NK-92 treated with Interleukin-12 subunit alpha and Interleukin-12 subunit beta, amount 100 ng/mL, for 24 hours (cell line): ENCODE data around the gene HOXA7.

Source experiments
- DNase-seq: peaks from one replicate; lab custom pipeline; 2025; lab: John Stamatoyannopoulos, UW

The HOXA7 gene

DNA sequence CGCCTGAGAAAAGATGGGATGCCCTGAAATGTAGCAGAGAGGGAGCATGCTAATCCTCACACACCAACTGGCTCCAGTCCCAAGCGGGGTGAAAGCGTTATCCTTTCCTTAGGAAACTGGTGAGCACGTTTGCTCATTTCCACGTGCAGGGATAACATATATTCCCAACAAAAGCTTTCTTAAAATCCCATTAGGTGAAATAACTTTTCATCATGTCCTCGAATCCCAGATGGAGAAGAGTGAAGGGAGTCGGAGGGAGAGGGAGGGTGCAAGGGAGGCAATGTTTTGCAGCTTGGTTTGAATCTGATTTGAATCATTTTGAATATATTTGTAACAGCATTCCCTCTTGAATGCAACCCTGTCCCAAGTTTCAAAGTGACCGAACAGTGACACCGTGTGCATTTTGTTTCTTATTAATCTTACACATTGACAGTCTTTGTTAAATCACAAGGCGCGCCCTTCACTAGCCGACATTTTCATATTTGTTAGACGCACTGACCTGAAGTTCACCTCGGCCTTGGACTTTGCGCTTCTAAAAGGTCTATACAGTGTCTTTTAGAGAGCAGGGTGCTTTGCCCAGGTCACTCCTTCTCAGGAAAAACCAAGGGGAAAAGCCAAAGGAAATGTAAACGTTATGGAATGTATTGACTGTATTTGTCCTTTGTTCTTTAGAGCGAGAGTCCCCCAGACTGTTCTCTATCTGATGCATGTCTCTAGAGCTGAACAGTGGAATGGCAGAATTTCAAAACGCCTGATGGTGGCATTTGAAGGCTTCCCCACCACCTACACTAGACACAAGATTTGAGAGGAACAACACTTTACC is 22.9 kb downstream of the HOXA7 start:
- no peak for DNase-seq

DNA sequence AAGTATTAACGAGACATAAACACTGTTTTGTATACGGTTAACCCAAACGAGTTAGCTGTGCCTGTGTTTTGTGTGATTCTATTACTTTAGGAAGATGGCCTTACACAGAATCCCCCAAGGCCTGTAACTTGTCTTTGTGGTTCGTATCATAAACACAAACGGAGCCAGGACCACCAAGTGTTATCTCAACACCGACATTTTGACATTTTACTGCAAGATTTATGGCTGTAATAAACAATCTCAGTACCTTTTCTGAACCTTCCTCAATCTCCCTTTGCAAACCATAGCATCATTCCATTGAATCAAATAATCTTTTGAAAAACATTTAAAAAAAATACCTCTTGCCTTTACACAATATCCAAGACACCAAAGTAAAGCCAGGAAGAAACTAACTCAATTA is 23.5 kb downstream of the HOXA7 start:
- no peak for DNase-seq

DNA sequence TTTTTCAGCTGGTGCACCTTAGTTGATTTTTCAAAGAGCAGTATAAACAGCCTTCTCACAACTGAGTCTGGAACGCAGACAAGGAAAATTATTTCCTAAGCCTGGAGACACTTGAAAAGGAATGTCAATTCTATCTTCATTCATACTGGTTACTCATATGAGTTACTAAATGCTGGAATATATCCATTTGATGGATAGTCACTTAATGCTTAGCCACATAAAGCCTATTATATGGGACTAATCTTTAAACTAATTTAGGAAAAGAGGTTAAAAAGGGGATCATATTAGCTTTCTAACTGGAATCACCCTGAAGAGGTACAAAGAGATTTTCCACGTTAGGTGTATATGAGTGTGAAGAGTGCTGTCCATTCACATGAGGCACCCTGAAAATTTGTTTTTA is 24.3 kb downstream of the HOXA7 start:
- DNase-seq, result no peak

DNA sequence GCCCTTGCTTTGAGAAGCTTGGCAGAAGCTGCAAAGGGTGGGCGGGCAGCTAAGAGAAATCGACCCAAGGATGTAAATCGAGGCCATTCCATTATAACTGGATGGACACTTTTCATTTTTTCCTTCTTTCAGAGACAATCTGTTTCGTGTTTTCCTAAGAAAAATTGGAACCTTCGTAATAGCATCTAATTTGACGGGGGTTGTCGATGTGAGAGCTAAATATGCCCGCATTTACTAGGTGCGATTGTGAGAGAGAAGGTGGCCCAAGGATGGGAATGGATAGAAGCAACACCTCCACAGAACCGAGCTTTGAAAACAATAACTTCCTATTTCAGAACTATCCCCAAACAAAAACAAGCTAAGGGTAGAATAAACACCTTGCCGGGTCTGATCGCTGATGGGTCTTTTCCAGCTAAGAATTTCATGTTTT is 25.1 kb downstream of the HOXA7 start:
- no peak for DNase-seq

DNA sequence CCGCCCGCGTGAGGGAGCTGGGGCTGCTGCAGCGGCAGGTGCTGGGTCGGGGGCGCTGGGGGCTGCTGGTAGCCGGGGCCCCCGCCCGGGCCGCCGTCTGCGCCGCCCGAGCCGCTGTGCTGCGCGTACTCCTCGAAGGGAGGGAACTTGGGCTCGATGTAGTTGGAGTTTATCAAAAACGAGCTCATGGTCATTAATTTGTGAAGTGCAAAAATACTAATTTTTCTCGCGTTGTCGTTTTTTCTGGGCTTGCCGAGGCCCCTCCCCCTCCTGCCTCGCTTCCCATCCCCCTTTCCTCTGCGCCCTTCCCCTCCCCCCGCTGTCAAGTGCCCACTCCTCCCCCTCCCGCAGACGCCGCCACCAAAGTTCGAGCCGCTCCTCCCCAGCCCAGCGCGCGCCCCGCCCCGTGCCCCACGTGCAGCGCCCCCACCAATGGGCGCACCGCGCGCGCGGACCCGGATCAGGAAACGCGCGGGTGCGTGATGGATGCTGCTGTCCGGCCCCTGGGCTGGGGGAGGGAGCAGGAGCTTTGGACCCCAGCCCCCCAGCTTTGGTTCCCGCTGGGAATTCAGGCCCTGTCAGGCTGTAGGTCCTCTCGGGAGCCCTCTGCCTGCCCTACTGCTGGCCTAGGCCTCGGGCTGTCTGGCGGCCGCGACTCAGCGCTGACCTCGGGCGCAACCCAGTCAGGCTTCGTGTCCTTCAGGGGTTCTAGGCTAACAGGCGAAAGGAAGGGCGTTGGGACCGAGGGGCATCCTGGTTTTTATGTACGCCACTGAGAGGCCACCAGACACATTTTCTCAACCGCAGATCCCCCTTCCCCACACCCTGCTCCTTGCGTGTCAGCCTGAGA is 25.7 kb downstream of the HOXA7 start, which contains the start of gene HOXA4:
Gene HOXA4 (minus strand): TSS at position 218 of the 850 bp plus-strand sequence. CDS start 24 bp downstream, at position 194.
- DNase-seq, result peak; percentile 78

DNA sequence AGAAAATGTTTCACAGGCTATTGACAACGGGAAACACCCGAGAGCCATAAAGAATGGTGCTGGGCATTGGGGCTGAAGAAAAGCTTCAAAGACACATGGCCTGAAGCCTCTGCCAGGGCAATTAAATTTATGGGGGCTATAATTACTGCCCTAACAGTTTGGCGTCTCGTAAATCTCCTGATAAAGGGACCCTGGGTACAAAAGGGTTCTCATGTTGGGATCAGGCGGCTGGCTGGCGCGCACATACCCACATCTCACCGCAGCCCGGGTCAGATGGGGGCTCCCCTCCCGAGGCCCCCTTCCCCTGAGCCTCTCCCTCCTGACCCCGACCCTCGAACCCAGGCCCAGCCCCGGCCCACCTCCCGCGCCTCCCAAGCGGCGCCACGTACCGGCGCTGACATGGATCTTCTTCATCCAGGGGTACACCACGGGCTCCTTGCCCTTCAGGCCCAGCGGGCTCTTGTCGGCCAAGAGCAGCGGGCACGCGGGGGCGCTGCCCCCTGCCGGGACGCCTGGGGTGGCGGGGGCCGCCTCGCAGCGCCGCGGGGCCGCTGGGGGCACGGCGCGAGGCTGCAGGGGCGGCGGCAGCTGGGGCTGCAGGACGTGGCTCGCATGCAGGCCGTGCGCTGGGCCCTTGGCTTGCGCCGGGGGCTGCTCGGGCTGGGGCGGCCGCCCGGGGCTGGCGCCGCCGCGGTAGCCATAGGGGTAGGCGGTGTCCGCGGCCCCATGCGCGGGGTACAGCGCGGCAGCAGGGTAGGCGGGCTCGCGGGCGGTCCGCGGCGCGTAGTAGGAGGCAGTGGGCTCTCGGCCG is 26.5 kb downstream of the HOXA7 start:
- no peak for DNase-seq

DNA sequence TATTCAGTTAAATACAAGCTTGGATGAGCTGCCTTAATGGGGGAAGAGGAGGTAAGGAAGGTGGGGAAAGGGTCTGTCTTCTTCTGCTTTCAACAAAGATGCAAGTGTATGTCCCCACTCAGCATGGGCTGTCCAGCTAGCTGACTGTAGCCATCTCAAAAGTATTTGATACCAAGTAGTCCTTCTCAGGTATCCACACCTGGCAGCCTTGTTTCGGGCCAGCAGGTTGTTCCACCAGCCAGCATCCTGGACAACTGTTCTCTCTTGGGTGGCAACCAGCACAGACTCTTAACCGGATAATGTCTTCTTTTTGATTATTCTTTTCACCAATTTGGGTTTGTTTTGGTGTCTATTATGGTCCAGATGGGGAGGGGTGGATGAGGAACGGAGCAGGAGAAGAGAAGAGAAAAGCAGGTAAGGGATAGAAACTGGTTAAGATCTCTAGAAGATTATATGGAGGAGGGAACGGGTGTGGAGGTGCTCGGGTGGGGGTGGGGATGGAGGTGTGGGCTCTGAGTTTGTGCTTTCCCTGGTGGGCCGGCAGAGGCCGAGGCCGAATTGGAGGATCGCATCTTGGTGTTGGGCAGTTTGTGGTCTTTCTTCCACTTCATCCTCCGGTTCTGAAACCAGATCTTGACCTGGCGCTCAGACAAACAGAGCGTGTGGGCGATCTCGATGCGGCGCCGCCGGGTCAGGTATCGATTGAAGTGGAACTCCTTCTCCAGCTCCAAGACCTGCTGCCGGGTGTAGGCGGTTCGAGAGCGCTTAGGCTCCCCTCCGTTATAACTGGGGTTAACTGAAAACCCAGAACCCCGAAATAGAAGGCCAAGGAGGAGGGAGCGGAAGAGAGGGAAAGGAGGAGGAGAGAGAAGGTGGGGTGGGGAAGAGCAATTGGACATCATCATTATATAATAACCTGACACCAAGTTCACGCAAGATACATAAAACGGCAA is 27.4 kb downstream of the HOXA7 start:
- no peak for DNase-seq

DNA sequence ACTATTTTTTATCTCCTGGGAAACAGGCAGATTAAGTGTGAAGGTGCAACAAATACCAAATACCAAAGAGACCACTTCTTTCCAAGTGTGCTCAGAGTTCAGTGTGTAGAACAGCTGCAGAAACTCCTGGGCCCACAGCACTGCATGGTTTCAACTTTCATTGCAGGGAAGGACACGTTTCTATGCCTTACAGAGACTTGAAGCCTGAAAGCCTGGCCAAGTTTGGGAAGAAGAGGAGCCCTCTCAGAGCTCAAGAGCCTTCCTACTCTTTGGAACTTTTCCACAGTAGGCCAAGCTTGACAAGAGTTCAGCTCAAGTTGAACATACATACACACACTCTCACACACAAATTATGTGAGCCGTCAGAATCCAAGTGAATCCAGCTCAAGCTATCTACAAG is 28.4 kb downstream of the HOXA7 start:
- DNase-seq, result no peak

DNA sequence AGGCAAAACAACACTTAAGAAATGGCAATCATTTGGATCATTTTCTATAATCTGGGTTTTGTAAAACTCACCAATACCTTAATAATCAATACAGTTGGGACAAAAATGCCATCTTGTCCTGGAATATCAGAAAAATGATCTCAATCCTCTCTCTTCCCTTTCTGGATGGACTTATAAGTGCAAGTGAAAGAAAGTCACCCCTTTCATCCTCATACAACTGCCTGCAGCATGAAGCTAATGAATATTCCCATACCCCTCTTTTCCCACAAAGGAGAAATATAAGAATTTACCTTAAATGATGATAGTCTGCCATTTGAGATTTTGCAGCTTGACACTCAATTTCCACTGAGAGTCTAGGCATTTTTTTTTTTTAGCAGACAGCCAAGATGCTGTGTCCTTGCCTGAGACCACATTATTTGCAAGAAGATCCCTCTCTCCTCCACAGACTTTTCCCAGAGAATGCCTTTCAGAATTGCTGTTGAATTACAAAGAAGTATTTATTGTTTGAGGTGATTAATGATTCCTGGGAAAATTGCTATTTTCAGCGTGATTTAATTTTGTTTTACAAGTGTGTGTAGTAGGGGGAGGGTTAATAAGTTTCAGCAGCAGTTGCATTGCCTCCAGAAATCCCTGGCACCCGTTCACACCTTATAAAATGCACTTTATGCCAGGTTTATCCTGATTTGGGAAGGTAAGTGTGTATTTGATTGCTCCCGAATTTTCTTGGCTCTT is 29.7 kb downstream of the HOXA7 start:
- no peak for DNase-seq

DNA sequence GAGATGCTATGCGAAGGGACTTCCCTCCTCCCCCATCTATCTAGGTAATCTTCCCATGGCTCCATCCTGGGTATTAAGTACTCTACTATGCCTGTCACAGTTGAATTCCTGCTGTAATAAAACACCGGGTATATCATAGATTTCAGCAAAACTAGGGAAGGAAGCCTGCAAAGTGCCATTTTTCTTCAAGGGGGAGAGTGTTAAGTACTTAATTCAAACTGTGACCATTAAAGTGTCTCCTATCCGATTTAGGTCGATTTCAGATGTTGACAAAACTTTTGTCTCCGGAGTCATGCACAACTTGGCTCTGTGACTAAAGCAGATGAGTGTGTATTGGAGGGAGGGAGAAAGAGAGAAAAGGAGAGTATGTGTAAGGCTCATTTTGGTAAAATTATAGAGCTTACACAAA is 30.5 kb downstream of the HOXA7 start:
- no peak for DNase-seq

DNA sequence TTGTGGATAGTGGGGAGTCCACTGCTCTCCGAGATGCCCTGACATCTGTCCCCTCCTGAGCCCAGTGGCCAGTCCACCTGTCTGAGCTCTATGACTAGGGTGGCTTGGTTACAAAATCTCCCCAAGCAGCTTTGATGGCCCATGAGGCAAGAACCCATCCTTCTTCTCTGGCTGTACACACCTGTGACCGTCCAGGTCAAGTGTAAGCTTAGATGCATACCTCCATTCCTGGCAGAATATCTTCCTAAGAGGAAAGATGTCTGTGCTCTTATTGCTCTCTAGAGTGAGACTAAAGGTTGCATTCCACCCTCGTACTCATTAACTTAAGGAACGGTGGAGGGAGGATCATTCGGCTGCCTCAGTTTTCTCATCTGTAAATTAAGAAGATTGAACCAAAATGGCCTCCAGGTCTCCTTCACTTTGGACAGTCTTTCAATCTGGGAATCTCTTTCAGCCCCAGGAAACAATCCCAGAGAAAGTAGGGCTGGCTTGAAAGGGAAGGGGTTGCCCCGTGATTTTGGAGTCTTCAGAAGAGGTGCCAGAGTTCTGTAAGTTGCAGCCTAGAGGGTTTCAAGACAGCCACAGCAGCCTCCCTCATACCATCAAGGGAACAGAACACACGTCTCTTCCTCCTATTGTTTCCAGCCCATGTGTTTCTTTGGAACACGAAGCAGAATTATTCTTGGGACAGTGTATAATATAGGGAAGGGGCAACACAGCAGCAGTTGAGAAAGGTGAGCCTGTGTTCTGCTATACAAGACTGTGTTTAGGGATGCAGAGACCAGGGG is 31.4 kb downstream of the HOXA7 start:
- no peak for DNase-seq

DNA sequence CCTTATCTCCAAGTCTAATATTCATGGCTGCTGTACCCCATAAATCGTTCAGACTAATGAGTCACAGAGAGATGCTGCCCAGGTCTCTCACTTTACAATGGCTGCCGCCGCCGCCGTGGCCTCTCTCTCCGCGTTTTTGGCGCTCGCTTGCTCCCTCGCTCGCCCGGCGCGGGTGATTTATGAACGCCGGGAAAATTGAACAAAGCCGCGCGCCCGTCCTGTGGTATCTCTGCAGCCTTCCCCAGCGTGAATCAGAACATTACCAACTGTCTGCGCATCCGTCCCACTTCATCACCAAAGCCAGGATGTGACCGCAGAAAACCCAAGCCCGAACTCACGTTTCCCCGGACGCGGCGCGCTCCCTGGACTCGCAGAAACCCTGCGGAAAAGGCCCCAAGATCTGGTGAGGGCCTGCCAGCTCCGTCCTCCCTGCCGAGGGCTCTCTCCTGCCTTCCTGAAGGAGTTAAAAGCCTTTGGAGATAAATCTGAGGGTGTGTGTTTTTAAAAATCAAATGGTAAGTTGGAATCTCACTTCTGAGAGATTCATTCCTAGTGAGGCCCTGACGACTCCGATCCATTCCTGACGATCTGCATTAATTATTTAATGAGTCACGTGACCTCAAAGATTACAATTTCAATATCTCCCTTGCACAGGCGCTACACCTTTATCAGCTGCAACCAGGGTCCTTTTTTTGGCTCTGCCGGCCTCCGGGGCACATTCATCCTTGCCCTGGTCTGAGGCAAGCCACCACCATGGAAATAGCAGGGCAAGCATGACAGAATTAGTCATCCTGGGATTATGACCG is 32.2 kb downstream of the HOXA7 start:
- no peak for DNase-seq

DNA sequence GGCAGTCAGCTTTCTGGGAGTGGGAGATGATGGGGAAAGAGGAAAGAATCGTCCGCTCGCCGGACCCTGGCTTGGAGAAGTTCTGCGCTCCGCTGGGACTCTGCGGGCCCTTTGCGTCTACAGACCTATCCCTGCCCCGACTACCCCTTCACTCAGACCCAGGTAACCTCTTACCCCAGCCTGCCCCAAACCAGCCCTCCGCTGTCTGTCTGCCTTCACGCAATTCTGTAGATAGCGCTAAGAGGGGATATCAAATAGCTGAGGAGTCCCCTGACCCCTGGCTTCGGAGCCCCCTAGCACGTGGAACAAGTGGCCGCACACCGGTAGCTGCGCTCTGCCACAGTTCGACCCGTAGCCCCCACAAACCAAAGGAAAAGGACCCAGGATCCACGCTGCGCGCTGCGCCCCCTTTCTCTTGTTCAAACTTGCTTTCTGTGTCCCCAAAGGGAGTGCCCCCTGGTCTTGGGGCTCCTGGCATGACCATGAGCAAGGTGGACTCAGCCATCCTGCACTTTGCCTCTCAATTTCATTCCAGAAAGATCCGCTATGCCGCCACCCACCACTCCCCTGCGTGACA is 32.9 kb downstream of the HOXA7 start:
- no peak for DNase-seq

DNA sequence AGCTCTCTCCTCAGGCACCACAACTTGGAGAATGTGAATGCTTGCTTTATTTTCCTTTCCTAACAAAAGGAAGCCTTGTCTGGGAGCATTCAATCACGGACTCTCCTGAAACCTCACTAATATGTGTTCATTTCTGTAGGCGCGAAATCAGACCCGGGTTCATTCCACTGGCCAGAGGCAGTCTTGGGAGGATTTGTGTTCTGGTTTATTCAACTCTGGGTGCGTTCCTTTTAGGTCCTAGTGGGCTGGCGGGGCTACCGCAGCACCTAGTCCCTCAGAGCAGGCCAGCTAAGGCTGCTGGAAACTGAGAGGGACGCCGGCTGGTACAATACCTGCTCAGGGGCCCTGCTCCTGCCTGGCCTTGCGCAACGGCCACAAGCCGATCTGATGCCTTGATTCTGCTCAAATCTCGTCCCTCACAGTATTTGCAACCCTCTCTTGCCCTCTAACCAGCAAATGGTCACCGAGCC is 33.4 kb downstream of the HOXA7 start:
- DNase-seq, result no peak

DNA sequence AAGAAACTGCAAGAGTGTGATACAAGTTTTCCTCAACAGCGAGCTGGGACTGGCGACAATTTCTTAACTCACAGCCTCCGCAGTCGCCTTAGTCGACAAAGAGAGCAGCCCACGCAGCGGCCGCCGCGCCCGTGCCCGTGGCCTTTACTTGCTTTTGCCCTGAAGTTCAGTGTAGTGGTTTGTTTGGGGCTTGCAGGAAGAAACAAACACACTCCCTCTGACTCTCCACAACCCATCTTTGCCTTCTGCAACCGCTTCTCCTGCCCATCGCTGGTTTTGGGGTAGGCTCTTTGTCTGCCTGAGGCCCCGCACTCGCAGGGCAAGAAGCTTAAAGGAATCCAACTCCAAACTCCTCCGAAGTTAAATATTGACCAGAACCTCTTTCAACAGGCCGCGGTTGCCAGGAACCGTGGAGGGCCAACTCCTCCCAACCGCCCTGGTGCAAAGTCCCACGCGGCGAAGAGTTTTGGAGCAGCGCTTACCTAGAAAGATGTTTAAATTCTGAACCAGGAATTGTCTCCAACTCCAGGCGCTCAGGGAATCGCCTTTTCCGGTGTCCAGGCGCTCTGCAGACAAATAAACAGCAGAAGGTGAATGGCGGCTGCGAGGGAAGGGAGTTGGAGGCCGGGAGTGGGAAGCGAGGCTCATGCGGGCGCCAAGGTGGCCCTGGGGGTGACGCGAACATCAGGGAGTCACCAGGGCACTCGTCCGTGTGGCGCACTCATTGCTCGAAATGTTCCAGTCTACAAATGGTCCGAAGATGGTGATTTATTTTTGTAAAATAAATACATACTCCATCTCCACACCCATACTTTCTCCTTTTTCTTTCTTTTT is 34.2 kb downstream of the HOXA7 start:
- no peak for DNase-seq

DNA sequence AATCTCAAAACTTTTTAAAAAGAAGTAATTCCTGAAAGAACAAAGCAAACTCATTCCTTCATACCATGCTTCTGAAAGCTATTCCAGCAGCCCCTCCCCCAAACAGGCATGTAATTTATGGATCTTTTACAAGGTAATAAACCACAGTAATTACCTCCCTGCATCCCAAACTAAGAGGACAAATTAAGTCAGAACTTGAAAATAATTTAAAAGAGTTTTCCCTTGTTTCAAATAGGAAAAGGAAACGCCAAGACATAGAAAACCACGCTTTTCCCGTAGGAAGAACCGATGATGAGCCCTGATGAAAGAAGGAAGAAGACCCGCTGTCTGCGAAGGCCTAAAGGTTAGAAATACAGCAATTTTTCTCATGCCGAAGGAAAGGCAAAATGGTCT is 34.8 kb downstream of the HOXA7 start:
- DNase-seq, result no peak

DNA sequence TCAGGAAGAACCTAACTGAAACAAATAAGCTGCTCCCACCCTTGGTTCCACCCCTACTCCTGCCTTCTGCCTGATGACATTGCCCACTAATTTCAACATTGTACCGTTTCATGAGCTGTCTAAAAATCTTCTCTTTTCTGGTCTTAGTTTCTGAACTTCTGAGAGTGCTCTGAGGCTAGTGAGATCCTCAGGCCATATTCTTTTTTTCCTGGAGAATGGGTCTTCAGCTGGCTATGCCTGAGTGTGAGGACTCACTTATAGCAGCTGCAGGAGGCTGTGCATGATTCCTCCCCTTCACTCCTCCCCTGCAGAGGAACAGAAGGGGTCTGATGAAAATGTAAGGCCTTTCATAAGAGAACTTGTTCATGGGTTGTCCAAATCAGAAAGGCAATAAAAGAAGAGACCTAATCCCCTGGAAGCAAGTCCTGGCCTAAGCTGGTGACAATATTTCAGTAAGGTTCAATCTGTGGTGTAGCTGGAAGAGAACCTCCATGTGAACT is 37.0 kb downstream of the HOXA7 start:
- DNase-seq, result no peak
